HG03103 (cell line): ENCODE results near the gene FOSB.

ENCODE experiments used
- ATAC-seq: cut with Tn5 transposase; IDR thresholded peaks from one replicate; pipeline ENCODE4 v1.9.1; 2021; ENCODE audit warnings: low read depth; ENCODE audit not compliant: unreplicated experiment

Gene FOSB

DNA sequence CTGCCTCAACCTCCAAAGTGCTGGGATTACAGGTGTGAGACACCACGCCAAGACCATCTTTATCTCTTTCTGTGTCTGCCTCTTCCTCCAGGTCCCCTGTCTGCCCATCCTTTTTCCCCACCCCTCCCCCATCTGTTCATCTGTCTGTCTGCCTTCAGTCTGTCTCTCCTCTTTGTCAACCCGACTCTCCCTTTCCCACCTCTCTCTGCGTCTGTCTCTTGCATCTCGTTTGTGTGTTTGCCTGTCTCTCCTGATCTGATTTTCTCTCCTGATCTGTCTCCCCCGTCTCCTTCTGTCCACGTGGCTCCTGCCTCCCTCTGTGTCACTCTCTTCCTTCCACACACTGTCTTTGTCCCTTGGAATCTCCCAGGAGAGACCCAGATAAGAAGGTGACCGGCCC is 49.4 kb downstream of the FOSB start:
- no peak for ATAC-seq

DNA sequence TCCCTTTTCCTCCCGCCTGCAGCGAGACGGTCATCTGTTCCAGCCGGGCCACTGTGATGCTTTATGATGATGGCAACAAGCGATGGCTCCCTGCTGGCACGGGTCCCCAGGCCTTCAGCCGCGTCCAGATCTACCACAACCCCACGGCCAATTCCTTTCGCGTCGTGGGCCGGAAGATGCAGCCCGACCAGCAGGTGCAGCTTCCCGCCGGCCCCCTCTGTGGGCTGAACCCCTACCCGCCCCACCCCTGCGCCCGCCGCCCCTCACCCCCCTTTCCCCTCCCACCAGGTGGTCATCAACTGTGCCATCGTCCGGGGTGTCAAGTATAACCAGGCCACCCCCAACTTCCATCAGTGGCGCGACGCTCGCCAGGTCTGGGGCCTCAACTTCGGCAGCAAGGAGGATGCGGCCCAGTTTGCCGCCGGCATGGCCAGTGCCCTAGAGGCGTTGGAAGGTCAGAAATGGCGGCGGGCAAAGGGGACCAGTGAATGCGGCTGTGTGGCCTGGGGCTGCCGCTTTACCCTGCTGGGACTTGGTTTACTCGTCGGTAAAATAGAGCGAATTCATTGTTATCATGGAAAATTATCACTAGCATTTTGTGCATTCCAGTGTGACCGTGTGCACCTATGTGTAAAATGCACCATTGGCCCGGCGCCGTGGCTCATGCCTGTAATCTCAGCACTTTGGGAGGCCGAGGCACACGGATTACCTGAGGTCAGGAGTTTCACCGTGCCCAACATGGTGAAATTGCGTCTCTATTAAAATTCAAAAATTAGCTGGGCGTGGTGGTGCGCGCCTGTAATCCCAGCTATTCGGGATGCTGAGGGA is 50.1 kb downstream of the FOSB start:
- ATAC-seq: no peak

DNA sequence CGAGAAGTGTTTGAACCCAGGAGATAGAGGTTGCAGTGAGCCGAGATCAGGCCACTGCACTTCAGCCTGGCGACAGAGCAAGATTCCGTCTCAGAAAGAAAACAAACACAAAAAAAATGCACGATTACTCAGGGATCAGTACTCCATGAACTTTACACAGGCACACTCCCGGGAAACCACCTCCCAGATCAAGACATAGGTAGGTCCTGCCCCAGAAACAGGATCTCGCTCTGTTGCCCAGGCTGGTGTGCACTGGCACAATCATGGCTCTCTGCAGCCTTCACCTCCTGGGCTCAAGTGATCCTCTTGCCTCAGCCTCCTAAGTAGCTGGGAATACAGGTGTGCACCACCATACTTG is 50.7 kb downstream of the FOSB start:
- no peak for ATAC-seq

DNA sequence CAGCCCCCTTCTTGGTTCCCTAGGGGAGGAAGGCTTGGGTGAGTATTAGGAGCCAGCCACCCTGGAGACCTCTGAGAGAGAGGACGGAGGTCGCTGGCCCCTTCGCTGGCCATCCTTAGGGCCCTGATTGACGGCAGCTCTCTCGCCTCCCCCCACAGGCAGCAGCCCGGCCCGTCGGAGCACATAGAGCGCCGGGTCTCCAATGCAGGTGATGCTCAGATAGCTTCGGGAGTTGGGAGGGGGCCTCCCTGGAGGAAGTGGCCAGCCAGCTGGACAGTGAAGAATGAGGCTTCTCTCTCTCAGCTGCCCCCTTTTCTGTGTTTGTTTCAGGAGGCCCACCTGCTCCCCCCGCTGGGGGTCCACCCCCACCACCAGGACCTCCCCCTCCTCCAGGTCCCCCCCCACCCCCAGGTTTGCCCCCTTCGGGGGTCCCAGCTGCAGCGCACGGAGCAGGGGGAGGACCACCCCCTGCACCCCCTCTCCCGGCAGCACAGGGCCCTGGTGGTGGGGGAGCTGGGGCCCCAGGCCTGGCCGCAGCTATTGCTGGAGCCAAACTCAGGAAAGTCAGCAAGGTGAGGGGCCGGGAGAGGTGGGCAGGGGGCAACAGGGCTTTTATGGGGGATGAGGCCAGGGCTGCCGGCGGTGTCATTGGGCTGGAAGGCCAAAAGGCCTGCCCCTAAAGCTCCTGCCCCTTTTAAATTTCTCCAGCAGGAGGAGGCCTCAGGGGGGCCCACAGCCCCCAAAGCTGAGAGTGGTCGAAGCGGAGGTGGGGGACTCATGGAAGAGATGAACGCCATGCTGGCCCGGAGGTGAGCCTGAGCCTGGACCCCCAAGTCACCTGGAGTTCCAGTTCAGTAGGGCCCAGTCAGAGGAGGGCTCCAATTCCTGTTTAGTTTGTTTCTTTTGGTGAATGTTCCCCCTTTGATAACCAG is 54.5 kb downstream of the FOSB start:
- ATAC-seq: no peak

DNA sequence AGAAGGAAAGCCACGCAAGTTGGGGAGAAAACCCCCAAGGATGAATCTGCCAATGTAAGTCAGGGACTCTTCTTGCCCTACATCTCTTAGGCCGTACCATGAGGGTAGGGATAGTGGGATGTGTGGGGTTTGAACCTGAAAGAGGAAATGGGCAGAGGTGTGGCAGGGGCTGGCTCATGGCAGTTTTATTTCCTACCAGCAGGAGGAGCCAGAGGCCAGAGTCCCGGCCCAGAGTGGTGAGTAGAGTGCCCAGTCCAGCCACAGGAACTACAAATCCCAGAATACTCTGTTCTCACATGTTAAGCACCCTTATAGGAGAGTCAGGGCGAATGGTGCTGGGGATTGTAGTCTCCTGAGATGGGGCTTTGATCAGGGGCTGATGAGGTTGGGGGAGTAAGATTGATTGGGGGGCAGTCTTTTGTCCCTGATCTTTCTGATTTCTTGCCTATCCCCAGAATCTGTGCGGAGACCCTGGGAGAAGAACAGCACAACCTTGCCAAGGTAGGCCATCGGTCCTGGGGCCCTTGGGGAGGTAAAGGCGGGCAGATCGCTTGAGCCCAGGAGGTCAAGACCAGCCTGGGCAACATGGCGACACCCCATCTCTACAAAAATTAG is 56.0 kb downstream of the FOSB start:
- no peak for ATAC-seq

DNA sequence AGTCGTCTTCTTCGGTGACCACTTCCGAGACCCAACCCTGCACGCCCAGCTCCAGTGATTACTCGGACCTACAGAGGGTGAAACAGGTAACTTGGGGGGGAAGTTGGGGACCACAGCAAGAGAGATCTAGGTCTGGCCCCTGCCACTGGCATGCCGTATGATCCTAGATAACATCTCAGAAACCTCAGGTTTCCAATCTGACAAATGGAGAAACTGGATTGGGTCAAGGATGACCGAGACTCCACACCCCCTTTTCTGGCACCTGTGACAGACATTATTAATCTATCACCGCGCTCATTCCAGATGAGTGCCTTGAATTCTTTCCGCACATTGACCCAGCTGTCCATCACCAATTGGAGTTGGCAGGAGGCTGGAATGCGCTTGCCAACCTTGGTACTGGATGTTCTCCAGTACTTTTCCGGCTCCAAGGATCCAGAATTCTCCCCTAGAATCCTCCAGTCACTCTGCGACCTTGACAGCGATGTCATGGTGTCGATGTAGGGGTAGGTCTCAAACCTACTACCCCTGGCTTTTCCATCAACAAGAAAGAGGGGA is 56.9 kb downstream of the FOSB start:
- ATAC-seq: no peak
